Psoas muscle (tissue), 8 donors: ENCODE results near the gene NEURL3. TPM values are rescaled to one million over a fixed set of nuclear protein-coding genes. Genes with fewer than 3 reads are reported as not detected.

ENCODE experiments used
- ATAC-seq, 4 donors: fragments of 200-7000 bp; cut with Tn5 transposase; one replicate each; pipeline ENCODE4 v1.9.1; 2020; ENCODE audit warnings: moderate library complexity in 3 of 4, mild to moderate bottlenecking in 2 of 4
- DNase-seq, 2 donors: peaks; one replicate each; pipeline ENCODE4 v3.0.0-alpha.2; 2020
- H3K27ac ChIP-seq: fragments of 200-600 bp; one replicate; pipeline ENCODE4 v1.8.0; 2022
- H3K27me3 ChIP-seq, 3 donors: fragments of 200-600 bp in 1 of 3; one replicate each; pipeline versions ENCODE4 v1.6.1 to v1.8.0; 2013 to 2022; ENCODE audit warnings: low read length in 2 of 3, mild to moderate bottlenecking in 2 of 3, moderate library complexity in 1 of 3; ENCODE audit not compliant: insufficient read depth in 3 of 3
- H3K36me3 ChIP-seq, 2 donors: fragments of 200-600 bp in 1 of 2; one replicate each; pipeline versions ENCODE4 v1.6.1 to v1.8.0; 2013 to 2022; ENCODE audit warnings: low read depth in 1 of 2, mild to moderate bottlenecking in 1 of 2, moderate library complexity in 1 of 2; ENCODE audit not compliant: insufficient read depth in 1 of 2
- H3K4me1 ChIP-seq: fragments of 200-600 bp; one replicate; pipeline ENCODE4 v1.8.0; 2022
- H3K4me3 ChIP-seq: fragments of 200-600 bp; one replicate; pipeline ENCODE4 v1.8.0; 2022; ENCODE audit warnings: mild to moderate bottlenecking
- H3K9me3 ChIP-seq: fragments of 200-600 bp; one replicate; pipeline ENCODE4 v1.8.0; 2022
- CTCF ChIP-seq: fragments of 200-600 bp; IDR thresholded peaks from one replicate; pipeline ENCODE4 v1.8.0; 2022; ENCODE audit warnings: antibody characterized with exemption
- WGBS, 3 donors: extraction: QIAGEN DNeasy Blood & Tissue Kit; methylation state at CpG; one replicate each; pipeline versions ENCODE4 v1.1.6 to v1.1.7; 2013; 5-methylcytosine and 5-hydroxymethylcytosine counted together
- intact Hi-C, 2 donors: fragments of 100-400 bp; cut with DNase I; formaldehyde crosslinking; loops; one replicate each; pipeline versions ENCODE4 v1.11.0 to v1.14.2; 2022
- polyA plus RNA-seq, 3 donors: library from polyadenylated mRNA; stranded (reverse); fragments of 200-250 nt; gene quantifications; one replicate each; pipeline ENCODE4 v1.2.3, GENCODE V29; 2013
- total RNA-seq, 4 donors: library from RNA; stranded (reverse); fragmentation: NEBNext Ultra II Directional in 2 of 4; extraction: Animal tissue kit (Norgen Biotek cat#: 25700) in 2 of 4; gene quantifications; one replicate each; pipeline versions ENCODE4 v1.2.1 to v1.2.4, GENCODE V29; 2021 to 2023
- donor health status: healthy with polysubstance abuse.
- donor health status: DM: no; HTN: no; CAD: no; lungs with moderate emphysema.
- donor health status: Bipolar disorder and iron deficiency.
- donor health status: healthy.
- donor health status: DM: yes; HTN: yes; CAD: no.
- donor health status: DM: no; HTN: no; CAD: no.
- donor health status: DM: no; HTN: no; CAD: no.
- donor health status: DM: yes; HTN: yes; CAD: no.

The NEURL3 gene
- total and polyA plus RNA-seq, 7 donors, result 0.09 to 0.59 (median 0.09) TPM; not detected in 4

GRCh38 chr2:96528700-96529375 is 23.7 kb upstream of the NEURL3 start:
- intact Hi-C loops, result loop anchor here in 1 of 2 donors (1.0 kb wide), 1 partner anchor 13 kb away; no protein-coding TSS in a partner anchor
- no peaks in the 10 kb centered on the region for H3K36me3 ChIP-seq
- no peak for DNase-seq
- 63 to 74% (median 69%) methylated on average over 7 to 8 of the region's 8 CpGs for WGBS, 3 donors
- no peaks in the 10 kb centered on the region for H3K27me3 ChIP-seq
- no peak for ATAC-seq
- no peaks in the 10 kb centered on the region for H3K9me3 ChIP-seq
- H3K4me1 ChIP-seq, result peaks cover 48% of the 10 kb centered on the region
- no peak for TF ChIP-seq CTCF
- H3K27ac ChIP-seq, result peak overlapping the region; percentile 81
- H3K4me3 ChIP-seq, result peak overlapping the region; percentile 68

GRCh38 chr2:96528006-96528699 is 23.0 kb upstream of the NEURL3 start:
- ATAC-seq, result peak in 2 of 4 donors; percentile 15 to 38
- intact Hi-C loops, result loop anchor here in 1 of 2 donors (1.0 kb wide), 1 partner anchor 12 kb away; no protein-coding TSS in a partner anchor

GRCh38 chr2:96527286-96528005 is 22.3 kb upstream of the NEURL3 start:
- TF ChIP-seq CTCF, result peak; percentile 26
- Histone ChIP-seq H3K9me3 (no peaks in the 10 kb centered on the region), H3K4me3 (peak overlapping the region; percentile 68), H3K27ac (peak overlapping the region; percentile 81), H3K4me1 (peaks cover 34% of the 10 kb centered on the region), H3K27me3 (no peaks in the 10 kb centered on the region), H3K36me3 (no peaks in the 10 kb centered on the region)
- intact Hi-C loops, result loop anchor here in 1 of 2 donors (1.0 kb wide), 1 partner anchor 11 kb away; no protein-coding TSS in a partner anchor
- ATAC-seq, result no peak
- peak in 1 of 2 donors; percentile 59 for DNase-seq
- 10 to 14% (median 14%) methylated on average over 40 to 51 of the region's 51 CpGs for WGBS, 3 donors

More at GRCh38 chr2:96528006-96528699, 23.0 kb upstream of the NEURL3 start:
- peak; percentile 49 to 71 for DNase-seq
- H3K27me3 ChIP-seq, result no peaks in the 10 kb centered on the region
- TF ChIP-seq CTCF, result no peak
- no peaks in the 10 kb centered on the region for H3K36me3 ChIP-seq
- H3K4me1 ChIP-seq, result peaks cover 42% of the 10 kb centered on the region
- peak overlapping the region; percentile 81 for H3K27ac ChIP-seq
- peak overlapping the region; percentile 68 for H3K4me3 ChIP-seq
- WGBS, 3 donors, result 15 to 24% (median 19%) methylated on average over 14 of the region's 14 CpGs
- H3K9me3 ChIP-seq, result no peaks in the 10 kb centered on the region

- peak overlapping the region; percentile 81 for H3K27ac ChIP-seq
- H3K9me3 ChIP-seq, result no peaks in the 10 kb centered on the region
- no peaks in the 10 kb centered on the region for H3K36me3 ChIP-seq
- no peak for TF ChIP-seq CTCF
- H3K27me3 ChIP-seq, result no peaks in the 10 kb centered on the region
- H3K4me3 ChIP-seq, result peak overlapping the region; percentile 68
- H3K4me1 ChIP-seq, result peaks cover 30% of the 10 kb centered on the region
- WGBS, 3 donors, result 84 to 86% (median 86%) methylated on average over 29 of the region's 29 CpGs
- intact Hi-C loops, result no loop called here
- no peak for ATAC-seq
- DNase-seq, result peak in 1 of 2 donors; percentile 54
Observed at GRCh38 chr2:96526615-96527285, 21.6 kb upstream of the NEURL3 start.
